Kidney (tissue), 14 donors: Measurements from ENCODE around the gene TMEM38A. TPM values are rescaled to one million over a fixed set of nuclear protein-coding genes. Genes with fewer than 3 reads are reported as not detected.
A peak's percentile ranks its signal among the peaks of the same experiment; 100 is the strongest.

Experiments used
- DNase-seq, 5 donors: peaks; one replicate each; pipeline ENCODE4 v3.0.0-alpha.2; 2013 to 2020
- FAIRE-seq: peaks from 2 replicates; lab custom pipeline; 2012; peaks lifted over from hg19 to GRCh38; lab: Jason Lieb, UNC
- H3K27ac ChIP-seq, 2 donors: one replicate each; pipeline ENCODE4 v1.7.0; 2013; ENCODE audit warnings: low read depth in 2 of 2, low read length in 2 of 2, inconsistent platforms in 1 of 2
- H3K27me3 ChIP-seq: one replicate; pipeline ENCODE4 v1.7.1; 2013; ENCODE audit warnings: low read length, inconsistent platforms; ENCODE audit not compliant: control insufficient read depth, insufficient read depth
- H3K36me3 ChIP-seq, 3 donors: one replicate each; pipeline versions ENCODE4 v1.7.0 to v1.7.1; 2013; ENCODE audit warnings: low read length in 3 of 3, control low read depth in 1 of 3, inconsistent platforms in 1 of 3; ENCODE audit not compliant: insufficient read depth in 3 of 3, control insufficient read depth in 2 of 3
- H3K4me1 ChIP-seq, 3 donors: one replicate each; pipeline versions ENCODE4 v1.7.0 to v1.7.1; 2013; ENCODE audit warnings: low read length in 3 of 3, inconsistent platforms in 1 of 3, low read depth in 1 of 3; ENCODE audit not compliant: control insufficient read depth in 2 of 3, insufficient read depth in 2 of 3
- H3K4me3 ChIP-seq, 3 donors: one replicate each; pipeline versions ENCODE4 v1.7.0 to v1.8.1; 2013; ENCODE audit warnings: low read length in 3 of 3, control low read depth in 1 of 3, inconsistent platforms in 1 of 3
- H3K9ac ChIP-seq, 3 donors: one replicate each; pipeline versions ENCODE4 v1.7.0 to v1.7.1; 2013; ENCODE audit warnings: low read length in 3 of 3, control low read depth in 1 of 3, inconsistent platforms in 1 of 3
- H3K9me3 ChIP-seq, 3 donors: one replicate each; pipeline versions ENCODE4 v1.7.0 to v1.7.1; 2013; ENCODE audit warnings: low read length in 3 of 3, control low read depth in 1 of 3, inconsistent platforms in 1 of 3; ENCODE audit not compliant: control insufficient read depth in 2 of 3, insufficient read depth in 1 of 3
- CTCF ChIP-seq: IDR thresholded peaks from 3 replicates; pipeline ENCODE4 v1.5.1; 2012; ENCODE audit warnings: mild to moderate bottlenecking, moderate library complexity, borderline replicate concordance; ENCODE audit not compliant: insufficient read depth; ENCODE audit errors: extremely low read depth
- intact Hi-C: fragments of 100-400 bp; cut with DNase I; formaldehyde crosslinking; loops from one replicate; pipeline ENCODE4 v1.11.1; 2022
- polyA plus RNA-seq: library from polyadenylated mRNA; stranded (reverse); fragments of 350-450 nt; fragmentation: Illumina TruSeq; extraction: RNeasy Lipid Tissue Mini Kit (QIAGEN cat#74804); gene quantifications from one replicate; pipeline ENCODE4 v1.2.3, GENCODE V29; 2014; ENCODE audit warnings: low read depth, low replicate concordance; ENCODE audit not compliant: insufficient read depth
- total RNA-seq: library from RNA; stranded (reverse); fragmentation: NEBNext Ultra II Directional; extraction: Animal tissue kit (Norgen Biotek cat#: 25700); gene quantifications from one replicate; pipeline ENCODE4 v1.2.1, GENCODE V29; 2021
- donor health status: control.
- donor health status: control.
- donor health status: control.
- donor health status: control.
- donor health status: control.
- donor health status: DM: yes; HTN: yes; CAD: no.
- donor health status: Normal renal cell carcinoma (clear cell type).

The TMEM38A gene
- total and polyA plus RNA-seq, 2 donors from 2014 or later = 5.8 to 10.7 TPM

- Histone ChIP-seq H3K9me3 (no peaks in the 10 kb centered on the region), H3K9ac (no peak overlapping the region), H3K4me3 (no peak overlapping the region), H3K36me3 (no peaks in the 10 kb centered on the region), H3K27ac (no peak overlapping the region), H3K27me3 (no peaks in the 10 kb centered on the region), H3K4me1 (no peaks in the 10 kb centered on the region)
- DNase-seq (peak in 1 of 5 donors; percentile 17), FAIRE-seq (no peak)
- intact Hi-C loops = no loop called here
- no peak for TF ChIP-seq CTCF
These were observed 78.6 kb downstream of the TMEM38A start for GRCh38 chr19:16739546-16739945.

Other genes starting within 250 kb of the TMEM38A start
- 43.3 TPM for gene EPS15L1, start 189.2 kb upstream of the TMEM38A start, total RNA-seq
- gene EPS15L1, start 189.2 kb upstream of the TMEM38A start, polyA plus RNA-seq = 34.2 TPM
- gene CALR3, start 165.0 kb upstream of the TMEM38A start, total RNA-seq = not detected
- gene CALR3, start 165.0 kb upstream of the TMEM38A start, polyA plus RNA-seq = not detected
- gene C19orf44, start 164.7 kb upstream of the TMEM38A start, total RNA-seq = 8.6 TPM
- gene C19orf44, start 164.7 kb upstream of the TMEM38A start, polyA plus RNA-seq = 6.2 TPM
- 37.2 TPM for gene CHERP, start 118.7 kb upstream of the TMEM38A start, total RNA-seq
- 14.6 TPM for gene CHERP, start 118.7 kb upstream of the TMEM38A start, polyA plus RNA-seq
- 47.1 TPM for gene SLC35E1, start 88.7 kb upstream of the TMEM38A start, total RNA-seq
- 19.8 TPM for gene SLC35E1, start 88.7 kb upstream of the TMEM38A start, polyA plus RNA-seq
- 11.8 TPM for gene MED26, start 32.9 kb upstream of the TMEM38A start, total RNA-seq
- gene MED26, start 32.9 kb upstream of the TMEM38A start, polyA plus RNA-seq = 3.6 TPM
- gene SMIM7, start 995 bp upstream of the TMEM38A start, total RNA-seq = 66.2 TPM
- gene SMIM7, start 995 bp upstream of the TMEM38A start, polyA plus RNA-seq = 144 TPM
- gene NWD1, start 58.7 kb downstream of the TMEM38A start, total RNA-seq = 1.9 TPM
- 0.17 TPM for gene NWD1, start 58.7 kb downstream of the TMEM38A start, polyA plus RNA-seq
- gene SIN3B, start 168.3 kb downstream of the TMEM38A start, total RNA-seq = 62.0 TPM
- gene SIN3B, start 168.3 kb downstream of the TMEM38A start, polyA plus RNA-seq = 12.2 TPM
- 3.2 TPM for gene F2RL3, start 227.9 kb downstream of the TMEM38A start, total RNA-seq
- 1.4 TPM for gene F2RL3, start 227.9 kb downstream of the TMEM38A start, polyA plus RNA-seq